D341Med (cell line): Measurements from ENCODE around the gene SPATA2.
"Not testable (repeated sequence)": the region's sequence is repeated elsewhere in the genome, so short reads cannot be mapped to it uniquely, and the experiment has no call there.

ENCODE experiments used
- DNase-seq: peaks from one replicate; pipeline ENCODE4 v3.0.0; 2012; ENCODE audit warnings: low spot score

SPATA2 gene

GRCh38 chr20:49883246-49883802 is 32.0 kb downstream of the SPATA2 start:
- DNase-seq = no peak

DNA sequence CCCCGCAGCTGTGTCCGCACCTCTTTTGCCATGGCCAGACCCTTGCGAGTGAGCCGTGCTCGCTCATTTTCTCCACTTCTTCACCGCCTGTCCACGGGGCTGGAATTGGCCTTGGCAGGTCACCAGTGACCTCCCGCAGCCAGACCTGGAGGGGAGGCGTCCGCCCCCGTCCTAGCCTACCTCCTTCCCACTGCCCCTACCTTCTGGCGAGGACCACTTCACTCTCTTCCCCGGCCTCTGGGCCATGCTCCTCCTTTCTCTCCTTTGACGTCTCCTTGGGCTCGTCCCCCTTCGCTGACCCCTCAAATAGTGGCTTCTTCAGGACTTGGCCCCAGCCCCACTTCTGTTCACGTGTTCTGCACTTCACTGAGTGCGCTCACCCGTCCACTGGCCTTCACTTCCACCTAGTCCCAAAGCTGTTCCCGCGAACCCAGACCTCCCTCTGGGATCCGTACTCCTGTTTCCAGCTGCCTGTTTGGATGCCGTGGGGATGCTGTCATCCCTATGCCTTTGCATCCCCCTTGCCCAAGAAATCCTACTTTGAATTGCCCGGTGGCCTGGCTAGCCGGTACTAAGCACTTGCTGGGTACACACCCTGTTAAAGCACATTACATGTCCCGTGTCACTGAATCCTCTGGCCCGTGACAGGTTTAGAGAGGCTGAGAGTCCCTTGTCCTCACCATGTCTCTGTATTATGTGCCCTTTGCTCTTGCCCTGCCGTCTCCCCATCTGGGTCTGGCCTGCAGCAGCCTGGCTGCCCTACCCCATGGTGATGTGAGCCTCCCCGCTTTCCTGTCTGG is 33.0 kb downstream of the SPATA2 start:
- DNase-seq = no peak

DNA sequence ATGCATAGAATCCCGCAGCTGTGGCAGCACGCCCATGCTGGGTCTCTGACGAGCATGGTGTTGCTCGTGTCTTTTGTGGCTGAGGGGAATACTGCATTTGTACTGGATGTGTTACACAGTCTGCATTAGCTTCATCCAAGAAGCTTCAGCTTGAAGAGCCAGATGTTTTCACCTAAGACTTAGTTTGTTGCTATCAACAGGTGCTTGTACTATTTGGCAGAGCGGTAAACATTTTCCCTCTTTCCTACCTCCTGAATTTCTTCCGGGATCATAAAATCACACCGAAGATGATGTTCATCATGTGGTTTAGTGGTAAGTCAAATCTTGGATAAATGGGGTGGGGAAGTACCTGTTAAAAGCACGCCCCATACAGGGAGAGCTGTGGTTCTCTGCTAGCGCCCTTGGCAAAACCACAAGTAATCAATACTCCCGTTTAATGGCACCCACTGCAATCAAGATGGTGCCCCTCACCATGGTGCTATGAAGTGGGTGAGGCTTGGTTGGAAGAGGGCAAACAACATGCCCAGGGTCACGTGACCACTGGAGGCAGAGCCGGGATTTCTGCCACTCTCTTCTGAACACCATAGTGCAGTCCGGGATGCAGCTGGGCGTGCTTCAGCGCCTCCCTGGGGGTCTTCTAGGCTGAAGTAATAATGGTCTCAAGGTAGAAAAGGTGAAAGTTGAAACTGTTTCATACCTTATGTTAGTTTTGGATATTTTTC is 34.4 kb downstream of the SPATA2 start:
- DNase-seq = no peak

- DNase-seq = no peak
These were observed 35.2 kb downstream of the SPATA2 start for GRCh38 chr20:49880177-49880576.

GRCh38 chr20:49878977-49879376 is 36.4 kb downstream of the SPATA2 start:
- no peak for DNase-seq

GRCh38 chr20:49877386-49877921 is 37.9 kb downstream of the SPATA2 start:
- no peak for DNase-seq

- DNase-seq = no peak
These were observed 40.6 kb downstream of the SPATA2 start for GRCh38 chr20:49874696-49875095.

- DNase-seq = no peak
These were observed 43.3 kb downstream of the SPATA2 start for GRCh38 chr20:49872056-49872455.

- DNase-seq = no peak
These were observed 43.9 kb downstream of the SPATA2 start for GRCh38 chr20:49871391-49871948.

GRCh38 chr20:49870261-49870660 is 45.1 kb downstream of the SPATA2 start:
- no peak for DNase-seq

DNA sequence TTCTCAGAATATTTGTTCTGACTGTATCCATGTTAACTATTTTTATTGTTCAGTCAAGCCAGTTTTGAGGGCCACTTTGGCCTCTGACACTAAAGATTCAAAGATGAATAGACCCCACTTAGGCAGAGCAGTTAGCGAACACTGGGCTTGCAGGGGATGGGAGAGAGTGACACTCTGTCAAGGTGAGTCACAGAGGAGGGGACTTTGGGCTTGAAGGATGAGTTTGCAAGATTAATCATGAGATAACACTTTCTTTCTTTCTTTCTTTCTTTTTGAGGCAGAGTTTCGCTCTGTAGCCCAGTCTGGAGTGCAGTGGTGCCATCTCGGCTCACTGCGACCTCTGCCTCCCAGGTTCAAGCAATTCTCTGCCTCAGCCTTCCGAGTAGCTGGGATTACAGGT is 46.4 kb downstream of the SPATA2 start:
- DNase-seq = no peak

GRCh38 chr20:49868538-49868937 is 46.8 kb downstream of the SPATA2 start:
- no peak for DNase-seq

- no peak for DNase-seq
These were observed 47.7 kb downstream of the SPATA2 start for GRCh38 chr20:49867453-49868215.

DNA sequence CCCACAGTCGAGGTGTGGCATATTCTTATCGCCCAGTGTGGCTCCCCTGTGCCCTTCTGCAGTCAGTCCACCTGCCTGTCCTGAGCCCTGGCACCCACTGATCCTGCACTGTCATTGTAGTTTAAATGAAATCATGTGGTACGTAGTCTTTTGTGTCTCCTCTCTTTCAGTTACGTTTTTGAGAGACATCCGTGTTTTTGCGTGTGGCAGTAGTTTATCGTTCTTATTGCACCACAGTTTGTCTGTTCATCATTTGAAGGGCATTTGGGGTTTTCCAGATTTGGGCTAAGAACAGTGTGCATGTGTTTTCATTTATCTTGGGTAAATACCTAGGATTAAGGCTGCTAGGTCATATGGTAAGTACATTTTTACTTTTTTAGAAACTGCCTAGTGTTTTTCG is 49.3 kb downstream of the SPATA2 start:
- DNase-seq = no peak

DNA sequence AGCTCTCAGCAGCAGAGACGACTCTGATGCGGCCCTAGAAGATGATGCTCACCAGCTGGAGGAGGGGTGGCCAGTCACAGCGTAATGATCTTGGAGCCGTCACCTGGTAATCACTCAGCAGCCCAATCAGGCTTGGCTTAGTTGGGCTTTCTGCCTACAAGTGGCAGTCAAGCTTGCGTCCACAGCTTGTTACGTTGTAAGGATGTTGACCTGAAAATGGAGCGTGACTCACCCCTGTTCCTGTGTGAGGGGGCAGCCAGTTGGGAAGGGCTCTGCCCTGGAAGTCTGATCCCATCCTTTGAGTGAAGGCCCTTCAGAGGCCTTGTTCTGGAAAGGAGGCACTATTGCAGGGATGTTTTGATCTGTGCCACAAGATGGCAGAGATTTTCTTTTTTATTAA is 49.8 kb downstream of the SPATA2 start:
- DNase-seq = no peak

DNA sequence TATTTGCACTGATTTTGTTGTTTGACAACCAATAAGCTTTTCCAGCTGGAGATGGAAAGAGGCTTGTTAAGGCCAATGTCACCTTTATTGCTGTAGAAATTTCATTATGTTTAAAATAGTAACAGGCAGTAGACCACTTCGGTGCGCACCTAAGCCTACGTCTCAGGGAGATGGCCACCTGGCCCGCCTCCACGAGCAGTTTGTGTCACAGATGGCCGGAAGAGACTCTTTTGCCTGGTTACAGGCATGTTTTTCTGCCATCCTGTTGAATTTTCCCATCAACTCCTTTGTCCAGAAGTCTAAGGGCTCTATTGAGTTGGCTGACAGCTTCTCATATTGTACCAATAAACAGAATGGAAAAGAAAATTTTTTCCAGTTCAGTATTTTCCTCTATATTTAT is 51.7 kb downstream of the SPATA2 start:
- DNase-seq = no peak

GRCh38 chr20:49862607-49863200 is 52.6 kb downstream of the SPATA2 start:
- no peak for DNase-seq

DNA sequence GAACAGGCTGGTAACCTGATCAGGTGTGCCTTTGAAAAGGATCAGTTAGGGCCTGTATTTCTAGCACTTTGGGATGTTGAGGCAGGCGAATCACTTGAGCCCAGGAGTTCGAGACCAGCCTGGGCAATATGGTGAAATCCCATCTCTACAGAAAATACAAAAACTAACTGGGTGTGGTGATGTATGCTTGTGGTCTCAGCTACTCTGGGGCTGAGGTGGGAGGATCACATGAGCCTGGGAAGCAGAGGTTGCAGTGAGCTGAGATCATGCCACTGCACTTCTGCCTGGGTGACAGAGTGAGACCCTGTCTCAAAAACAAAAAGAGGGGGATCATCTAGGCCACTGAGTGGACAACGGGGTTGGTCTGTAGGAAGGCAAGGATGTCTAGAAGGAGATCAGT is 54.1 kb downstream of the SPATA2 start:
- DNase-seq = not testable (repeated sequence)

DNA sequence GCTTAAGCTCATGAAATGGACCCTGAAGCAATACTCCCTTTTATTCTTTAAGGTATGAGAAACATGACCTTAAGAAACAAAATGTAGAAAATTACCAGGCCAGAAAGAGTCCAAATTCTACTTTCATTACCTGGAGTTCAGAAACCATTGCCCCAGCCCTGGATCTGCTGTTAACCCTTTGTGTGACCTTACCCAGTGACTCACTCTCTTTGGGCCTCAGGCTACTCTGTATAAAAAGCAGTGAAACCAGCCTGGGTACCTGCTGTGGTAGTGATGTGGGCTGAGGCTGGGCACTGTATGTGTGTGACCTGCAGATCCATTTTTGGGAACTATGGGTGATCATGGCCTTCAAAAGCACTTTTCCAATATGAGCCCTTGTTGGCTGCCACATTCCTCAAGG is 55.5 kb downstream of the SPATA2 start:
- DNase-seq = no peak

- no peak for DNase-seq
These were observed 56.3 kb downstream of the SPATA2 start for GRCh38 chr20:49859011-49859410.

DNA sequence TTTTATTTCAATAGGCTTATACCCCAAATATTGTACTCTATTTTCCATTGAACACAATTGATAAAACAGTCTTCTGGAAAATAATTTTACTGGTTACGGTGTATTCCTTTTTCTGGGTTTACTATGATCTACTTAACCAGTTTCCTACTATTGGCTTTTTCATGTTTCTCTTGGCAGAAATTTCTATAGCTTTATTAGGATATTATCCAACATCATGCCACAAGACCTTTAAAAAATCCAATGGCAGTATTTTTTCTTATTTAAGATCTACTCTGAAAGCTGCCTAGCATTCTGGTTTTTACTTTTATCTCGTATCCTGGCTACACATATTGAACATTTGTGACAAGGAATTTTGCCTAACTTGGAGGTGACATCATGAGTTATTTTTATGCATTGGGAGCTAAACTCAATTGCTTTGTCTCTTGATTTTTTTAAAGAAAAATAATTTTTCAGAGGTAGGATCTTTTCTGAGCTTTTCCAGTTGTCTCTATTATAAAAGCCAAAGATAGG is 57.2 kb downstream of the SPATA2 start:
- DNase-seq = no peak
